ENCODE measurements around the gene YWHAQ. TPM values are rescaled to one million over a fixed set of nuclear protein-coding genes. Genes with fewer than 3 reads are reported as not detected.
"Not testable (repeated sequence)": the region's sequence is repeated elsewhere in the genome, so short reads cannot be mapped to it uniquely, and the experiment has no call there.

YWHAQ gene
- total RNA-seq, 1 donor from 2014 or later: 164 TPM

DNA sequence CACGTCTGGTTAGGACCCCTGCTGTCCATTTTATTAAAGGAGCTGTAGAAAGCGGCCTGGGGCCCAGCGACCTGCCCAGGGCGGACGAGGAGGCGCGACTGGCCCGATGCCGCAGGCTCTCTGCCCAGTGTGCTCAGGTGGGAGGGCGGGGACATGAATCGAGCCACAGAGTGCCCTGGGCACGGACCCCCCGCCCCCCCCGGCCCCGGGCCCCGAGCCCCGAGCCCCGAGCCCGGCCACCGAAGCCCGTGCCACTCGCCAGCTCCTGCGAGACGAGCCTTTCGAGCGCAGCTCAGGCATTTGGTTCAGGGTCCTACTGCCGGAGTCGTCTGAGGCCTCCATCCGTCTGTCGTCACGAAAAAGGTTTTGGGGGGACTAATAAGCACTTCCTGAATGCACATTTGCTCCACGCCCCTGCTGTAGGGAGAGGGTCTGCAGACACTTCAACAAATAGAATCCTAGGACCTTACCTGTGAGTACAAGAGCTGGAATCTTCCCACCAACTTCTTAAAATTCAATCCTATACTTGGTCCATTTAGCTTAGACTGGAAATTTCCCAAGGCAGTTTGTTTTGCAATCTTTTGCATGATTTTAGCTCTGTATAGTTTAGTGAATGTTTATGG, 74.6 kb downstream of the YWHAQ start:
- intact Hi-C loops (cut with micrococcal nuclease): loop anchor here (2.0 to 5.0 kb wide), 4 partner anchors 36 to 891 kb away; partner anchors contain the start of genes GRHL1, IAH1 and ODC1

DNA sequence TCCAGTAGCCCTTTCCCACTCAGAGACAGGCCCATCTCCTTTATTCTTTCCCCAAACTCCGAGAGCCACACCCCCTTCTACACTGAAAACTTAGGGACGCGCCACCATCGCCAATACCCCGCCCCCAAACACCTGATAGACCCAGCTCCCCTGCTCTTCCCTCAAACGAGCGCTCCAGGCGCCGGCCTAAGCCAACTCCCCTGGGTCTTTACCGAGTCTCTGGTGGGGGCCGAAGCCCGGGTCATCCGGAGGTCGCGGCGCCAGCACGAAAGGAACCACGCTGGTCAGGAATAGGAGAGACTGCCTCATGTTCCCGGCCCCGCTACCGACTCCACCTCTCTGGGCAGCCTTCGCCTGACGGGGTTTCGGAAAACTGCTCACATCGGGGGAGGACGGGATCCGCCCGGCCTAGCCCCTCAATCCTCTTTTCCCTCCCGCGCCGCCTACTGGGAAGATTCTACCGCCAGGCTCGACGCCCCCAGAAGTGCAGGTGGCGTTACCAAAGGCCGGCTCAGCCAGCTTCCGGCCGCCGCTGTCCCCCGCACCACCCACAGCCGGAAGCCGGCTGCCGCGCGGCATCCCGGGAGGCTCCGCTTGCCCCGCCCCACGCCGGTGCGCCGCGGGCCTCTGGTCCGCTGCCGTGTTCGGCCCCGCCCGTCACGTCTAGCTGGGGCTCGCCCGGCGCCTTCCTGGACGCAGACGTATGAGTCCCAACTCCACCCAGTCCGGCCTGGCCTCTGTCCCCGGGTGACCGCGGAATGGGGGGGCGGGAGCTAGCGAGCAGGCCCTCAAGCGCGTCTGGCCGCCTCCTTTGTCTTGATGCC, 75.3 kb downstream of the YWHAQ start, which contains the start of gene ADAM17:
Gene ADAM17 (minus strand): TSS at position 534 of the 824 bp plus-strand sequence. CDS start 225 bp downstream, at position 309.
- DNase-seq (peak; percentile 92), ATAC-seq (ENCODE audit: low read depth) (peak; percentile 90)
- peak within 1 kb of the TSS; percentile 98 for H3K27ac Mint-ChIP-seq
- intact Hi-C loops (cut with micrococcal nuclease): loop anchor here (1.0 to 5.0 kb wide), 10 partner anchors 16 to 892 kb away; partner anchors contain the start of genes CPSF3, GRHL1, IAH1 and ITGB1BP1
- CTCF ChIA-PET: interaction anchor here (0.9 to 2.7 kb wide), 7 partner anchors 9 to 82 kb away, joined by 3 to 17 read pairs (median 3); no protein-coding TSS in a partner anchor
- H3K9me3 Mint-ChIP-seq: no peaks in the 10 kb centered on the region
- peaks cover 18% of the 10 kb centered on the region for H3K36me3 Mint-ChIP-seq (ENCODE audit: low read depth)
- TF ChIP-seq, protein P1, sequence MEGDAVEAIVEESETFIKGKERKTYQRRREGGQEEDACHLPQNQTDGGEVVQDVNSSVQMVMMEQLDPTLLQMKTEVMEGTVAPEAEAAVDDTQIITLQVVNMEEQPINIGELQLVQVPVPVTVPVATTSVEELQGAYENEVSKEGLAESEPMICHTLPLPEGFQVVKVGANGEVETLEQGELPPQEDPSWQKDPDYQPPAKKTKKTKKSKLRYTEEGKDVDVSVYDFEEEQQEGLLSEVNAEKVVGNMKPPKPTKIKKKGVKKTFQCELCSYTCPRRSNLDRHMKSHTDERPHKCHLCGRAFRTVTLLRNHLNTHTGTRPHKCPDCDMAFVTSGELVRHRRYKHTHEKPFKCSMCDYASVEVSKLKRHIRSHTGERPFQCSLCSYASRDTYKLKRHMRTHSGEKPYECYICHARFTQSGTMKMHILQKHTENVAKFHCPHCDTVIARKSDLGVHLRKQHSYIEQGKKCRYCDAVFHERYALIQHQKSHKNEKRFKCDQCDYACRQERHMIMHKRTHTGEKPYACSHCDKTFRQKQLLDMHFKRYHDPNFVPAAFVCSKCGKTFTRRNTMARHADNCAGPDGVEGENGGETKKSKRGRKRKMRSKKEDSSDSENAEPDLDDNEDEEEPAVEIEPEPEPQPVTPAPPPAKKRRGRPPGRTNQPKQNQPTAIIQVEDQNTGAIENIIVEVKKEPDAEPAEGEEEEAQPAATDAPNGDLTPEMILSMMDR (IDR thresholded peaks at IDR 0.05): no peak
- H3K4me1 Mint-ChIP-seq: peaks cover 54% of the 10 kb centered on the region
- H3K4me3 Mint-ChIP-seq: peak within 1 kb of the TSS; percentile 96
- H3K27me3 Mint-ChIP-seq: no peaks in the 10 kb centered on the region
- POLR2A ChIA-PET: interaction anchor here (0.7 to 3.4 kb wide), 23 partner anchors 10 to 1134 kb away, joined by 3 to 74 read pairs (median 4); partner anchors contain the start of genes CPSF3, IAH1, ITGB1BP1 and TAF1B

More for the DNA sequence above, 74.6 kb downstream of the YWHAQ start:
- Mint-ChIP-seq H3K27ac (peak overlapping the region; percentile 98), H3K27me3 (no peaks in the 10 kb centered on the region), H3K9me3 (no peaks in the 10 kb centered on the region), H3K4me3 (peak overlapping the region; percentile 96), H3K4me1 (peaks cover 50% of the 10 kb centered on the region), H3K36me3 (ENCODE audit: low read depth) (peaks cover 18% of the 10 kb centered on the region)
- ATAC-seq (ENCODE audit: low read depth) (peak; percentile 35), DNase-seq (no peak)
- TF ChIP-seq, protein P1 (IDR thresholded peaks at IDR 0.05): no peak
- ChIA-PET CTCF (interaction anchor here (1.1 to 2.7 kb wide), 5 partner anchors 8 to 83 kb away, joined by 3 to 17 read pairs (median 3); no protein-coding TSS in a partner anchor), POLR2A (interaction anchor here (0.6 to 3.4 kb wide), 27 partner anchors 8 to 1253 kb away, joined by 3 to 74 read pairs (median 4); partner anchors contain the start of genes CPSF3, IAH1, ITGB1BP1 and TAF1B)

DNA sequence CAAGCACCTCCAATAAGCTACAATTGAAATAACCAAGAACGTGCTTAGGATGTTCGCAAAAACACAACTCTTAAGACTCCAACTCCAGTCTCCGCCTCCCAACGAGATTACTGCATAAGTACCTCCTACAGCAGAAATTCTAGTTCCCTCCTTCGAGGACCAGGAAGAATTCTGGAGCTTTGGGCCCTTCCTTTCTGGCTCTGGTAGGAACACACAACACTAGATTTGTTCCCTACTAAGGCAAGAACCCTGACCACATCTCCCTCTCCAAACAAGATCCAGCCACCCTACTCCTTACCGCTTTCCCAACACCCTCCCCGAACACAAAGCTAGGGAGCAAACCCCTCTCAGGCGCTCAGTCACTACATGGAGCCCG, 75.9 kb downstream of the YWHAQ start:
- DNase-seq (no peak), ATAC-seq (ENCODE audit: low read depth) (no peak)
- Mint-ChIP-seq H3K4me3 (peak overlapping the region; percentile 96), H3K36me3 (ENCODE audit: low read depth) (peaks cover 18% of the 10 kb centered on the region), H3K9me3 (no peaks in the 10 kb centered on the region), H3K4me1 (peaks cover 57% of the 10 kb centered on the region), H3K27me3 (no peaks in the 10 kb centered on the region), H3K27ac (peak overlapping the region; percentile 98)
- ChIA-PET POLR2A (interaction anchor here (1.1 to 3.4 kb wide), 13 partner anchors 10 to 475 kb away, joined by 3 to 74 read pairs (median 17); partner anchors contain the start of genes CPSF3, IAH1, ITGB1BP1 and TAF1B), CTCF (interaction anchor here (0.6 to 2.7 kb wide), 4 partner anchors 10 to 80 kb away, joined by 3 to 17 read pairs (median 4); no protein-coding TSS in a partner anchor)
- TF ChIP-seq, protein P1 (IDR thresholded peaks at IDR 0.05): no peak
- intact Hi-C loops (cut with micrococcal nuclease): loop anchor here (1.0 to 5.0 kb wide), 9 partner anchors 16 to 892 kb away; partner anchors contain the start of genes CPSF3, GRHL1, ITGB1BP1 and KLF11

DNA sequence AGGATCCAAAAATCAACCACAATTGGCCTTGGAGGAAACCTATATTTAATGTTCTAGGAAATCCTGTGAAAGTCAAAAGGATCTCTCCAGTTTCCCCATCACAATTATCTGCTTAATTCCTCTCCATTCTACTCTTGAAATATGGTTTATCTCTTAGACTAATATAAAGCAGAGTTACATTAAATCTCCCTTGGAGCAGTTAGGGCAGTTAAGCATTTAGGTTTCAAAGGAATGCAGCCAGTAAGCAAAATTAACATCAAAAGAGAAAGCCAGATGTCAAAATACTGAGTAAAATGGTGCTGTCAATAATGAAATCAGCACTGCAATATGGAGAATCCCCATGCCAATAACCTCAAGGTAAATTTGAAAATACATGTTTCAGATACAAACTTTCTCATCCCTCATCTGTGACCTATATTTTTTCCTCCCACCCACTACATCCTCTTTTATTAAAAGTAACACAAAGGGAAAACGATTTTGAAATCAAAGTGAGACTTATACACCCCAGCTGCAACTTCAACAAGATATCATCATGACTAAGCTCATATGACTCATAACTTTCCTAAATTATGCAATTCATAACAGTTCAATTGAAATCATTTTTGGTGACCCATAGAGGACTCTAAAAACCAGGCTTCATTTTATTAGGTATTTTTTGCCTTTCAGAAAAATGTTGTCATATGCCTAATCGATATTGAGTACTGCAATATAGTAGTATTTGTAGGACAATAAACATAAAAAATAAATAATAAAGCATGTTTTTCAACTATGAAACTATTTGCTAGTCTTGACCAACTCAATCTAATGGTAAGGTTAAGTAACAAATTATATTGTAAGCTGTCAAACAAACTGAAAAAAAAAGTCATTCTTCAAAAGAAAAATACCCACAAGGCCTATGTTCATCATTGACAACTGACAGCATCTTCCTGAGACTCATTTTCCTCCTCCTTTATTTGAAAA, 78.3 kb downstream of the YWHAQ start:
- Mint-ChIP-seq H3K4me1 (peaks cover 77% of the 10 kb centered on the region), H3K4me3 (peak overlapping the region; percentile 56), H3K27me3 (no peaks in the 10 kb centered on the region), H3K9me3 (no peaks in the 10 kb centered on the region), H3K36me3 (ENCODE audit: low read depth) (peaks cover 14% of the 10 kb centered on the region), H3K27ac (peak overlapping the region; percentile 86)
- ATAC-seq (ENCODE audit: low read depth) (no peak), DNase-seq (no peak)
- TF ChIP-seq, protein P1 (IDR thresholded peaks at IDR 0.05): no peak
- POLR2A ChIA-PET: interaction anchor here (0.7 to 1.0 kb wide), 4 partner anchors 10 to 81 kb away, joined by 4 to 8 read pairs (median 5); partner anchors contain the start of gene YWHAQ
- CTCF ChIA-PET: no interaction called here
- intact Hi-C loops (cut with micrococcal nuclease): no loop called here

DNA sequence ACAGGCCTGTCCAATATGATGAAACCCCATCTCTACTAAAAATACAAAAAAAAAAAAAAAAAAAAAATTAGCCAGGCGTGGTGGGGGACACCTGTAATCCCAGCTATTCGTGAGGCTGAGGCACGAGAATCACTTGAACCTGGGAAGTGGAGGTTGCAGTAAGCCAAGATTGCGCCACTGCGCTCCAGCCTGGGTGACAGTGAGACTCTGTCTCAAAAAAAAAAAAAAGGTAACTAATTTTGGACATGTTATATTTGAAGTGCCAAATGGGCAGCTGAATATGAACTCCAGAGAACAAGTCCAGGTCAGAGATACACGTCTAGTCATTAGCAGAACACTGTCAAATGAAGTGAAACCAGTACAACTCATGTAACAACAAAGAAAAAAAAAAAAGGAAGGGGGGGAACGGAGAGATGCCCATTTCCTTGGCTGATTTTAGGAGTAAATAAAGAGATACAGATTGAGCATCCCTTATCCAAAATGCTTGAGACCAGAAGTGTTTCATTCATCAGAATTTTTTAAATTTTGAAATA, 79.9 kb downstream of the YWHAQ start:
- intact Hi-C loops (cut with micrococcal nuclease): not testable (repeated sequence)
- ATAC-seq (ENCODE audit: low read depth): peak; percentile 4

More for the DNA sequence above, 79.9 kb downstream of the YWHAQ start:
- H3K36me3 Mint-ChIP-seq (ENCODE audit: low read depth): peaks cover 11% of the 10 kb centered on the region
- DNase-seq, H3K27me3 Mint-ChIP-seq, CTCF ChIA-PET, H3K9me3 Mint-ChIP-seq: not testable (repeated sequence)
- peak overlapping the region; percentile 59 for H3K4me3 Mint-ChIP-seq
- POLR2A ChIA-PET: interaction anchor here (0.7 to 1.9 kb wide), 6 partner anchors 11 to 410 kb away, joined by 3 to 21 read pairs (median 4); partner anchors contain the start of gene YWHAQ
- H3K27ac Mint-ChIP-seq: peak overlapping the region; percentile 86
- H3K4me1 Mint-ChIP-seq: peaks cover 80% of the 10 kb centered on the region

Measured in activated B cell treated with CpG ODN at 0.5 μM for 24 hours (primary cell).